ENCODE results near the gene CLIP1.
"Not testable (repeated sequence)": the region's sequence is repeated elsewhere in the genome, so short reads cannot be mapped to it uniquely, and the experiment has no call there.

Gene CLIP1

DNA sequence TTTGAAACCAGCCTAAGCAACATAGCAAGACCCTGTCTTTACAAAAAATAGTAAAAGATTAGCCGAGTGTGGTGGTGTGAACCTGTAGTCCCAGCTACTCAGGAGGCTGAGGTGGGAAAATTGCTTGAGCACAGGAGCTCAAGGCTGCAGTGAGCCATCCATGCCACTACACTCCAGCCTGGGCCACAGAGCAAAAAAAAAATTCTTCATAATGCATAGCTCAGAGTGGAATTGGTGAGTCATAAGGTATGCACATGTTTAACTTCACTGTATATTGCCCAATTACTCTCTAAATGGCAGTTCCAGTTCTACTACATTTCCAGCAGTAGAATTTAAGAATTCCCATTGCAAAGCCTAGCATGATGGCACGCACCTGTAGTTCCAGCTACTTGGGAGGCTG is 26.8 kb upstream of the CLIP1 start:
- H3K27me3 ChIP-seq (ENCODE audit: control insufficient read depth, low read length), result no peaks in the 10 kb centered on the region
- H3K4me1 ChIP-seq (ENCODE audit: control insufficient read depth, low read length), result peaks cover 15% of the 10 kb centered on the region
- no peak overlapping the region for H3K4me2 ChIP-seq (ENCODE audit: low read length)
- H3F3A ChIP-seq (ENCODE audit: control insufficient read depth, insufficient read depth), result no peaks in the 10 kb centered on the region
- H3K9me2 ChIP-seq (replicated peaks; ENCODE audit: control insufficient read depth, low read length), result no peaks in the 10 kb centered on the region
- TF ChIP-seq, protein P1, sequence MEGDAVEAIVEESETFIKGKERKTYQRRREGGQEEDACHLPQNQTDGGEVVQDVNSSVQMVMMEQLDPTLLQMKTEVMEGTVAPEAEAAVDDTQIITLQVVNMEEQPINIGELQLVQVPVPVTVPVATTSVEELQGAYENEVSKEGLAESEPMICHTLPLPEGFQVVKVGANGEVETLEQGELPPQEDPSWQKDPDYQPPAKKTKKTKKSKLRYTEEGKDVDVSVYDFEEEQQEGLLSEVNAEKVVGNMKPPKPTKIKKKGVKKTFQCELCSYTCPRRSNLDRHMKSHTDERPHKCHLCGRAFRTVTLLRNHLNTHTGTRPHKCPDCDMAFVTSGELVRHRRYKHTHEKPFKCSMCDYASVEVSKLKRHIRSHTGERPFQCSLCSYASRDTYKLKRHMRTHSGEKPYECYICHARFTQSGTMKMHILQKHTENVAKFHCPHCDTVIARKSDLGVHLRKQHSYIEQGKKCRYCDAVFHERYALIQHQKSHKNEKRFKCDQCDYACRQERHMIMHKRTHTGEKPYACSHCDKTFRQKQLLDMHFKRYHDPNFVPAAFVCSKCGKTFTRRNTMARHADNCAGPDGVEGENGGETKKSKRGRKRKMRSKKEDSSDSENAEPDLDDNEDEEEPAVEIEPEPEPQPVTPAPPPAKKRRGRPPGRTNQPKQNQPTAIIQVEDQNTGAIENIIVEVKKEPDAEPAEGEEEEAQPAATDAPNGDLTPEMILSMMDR (IDR thresholded peaks at IDR 0.05; ENCODE audit: low read depth, low read length, poor library complexity, severe bottlenecking), result no peak
- TF ChIP-seq EZH2phosphoT487 (IDR thresholded peaks at IDR 0.05; ENCODE audit: borderline replicate concordance, low read length), result no peak
- H4K20me1 ChIP-seq (ENCODE audit: control insufficient read depth, insufficient read depth, low read depth, low read length), result no peaks in the 10 kb centered on the region
- H3K36me3 ChIP-seq (ENCODE audit: control insufficient read depth, low read length), result no peaks in the 10 kb centered on the region
- no peaks in the 10 kb centered on the region for H3K79me2 ChIP-seq (ENCODE audit: control insufficient read depth, low read length)
- H3K4me3 ChIP-seq (ENCODE audit: low read length), result no peak overlapping the region
- no peaks in the 10 kb centered on the region for H3K9me3 ChIP-seq (ENCODE audit: control insufficient read depth, insufficient read depth, low read length)
- no peak overlapping the region for H3K27ac ChIP-seq (ENCODE audit: low read depth, low read length)

DNA sequence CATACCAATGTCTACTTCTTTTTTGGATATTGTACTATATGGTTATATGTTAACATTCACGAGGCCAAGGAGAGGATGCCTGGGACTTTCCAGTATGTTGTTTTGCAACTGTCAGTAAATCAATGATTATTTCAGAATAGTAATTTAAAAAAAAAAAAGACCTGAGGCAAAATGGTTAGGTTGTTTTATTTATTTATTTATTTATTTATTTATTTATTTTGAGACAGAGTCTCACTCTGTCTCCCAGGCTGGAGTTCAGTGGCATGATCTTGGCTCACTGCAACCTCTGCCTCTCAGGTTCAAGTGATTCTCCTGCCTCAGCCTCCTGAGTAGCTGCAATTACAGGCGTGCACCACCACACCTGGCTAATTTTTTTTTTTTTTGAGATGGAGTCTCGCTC is 25.4 kb upstream of the CLIP1 start:
- not testable (repeated sequence) for H3K9me3 ChIP-seq (ENCODE audit: control insufficient read depth, insufficient read depth, low read length); H3K4me2 ChIP-seq (ENCODE audit: low read length); H3K36me3 ChIP-seq (ENCODE audit: control insufficient read depth, low read length)

DNA sequence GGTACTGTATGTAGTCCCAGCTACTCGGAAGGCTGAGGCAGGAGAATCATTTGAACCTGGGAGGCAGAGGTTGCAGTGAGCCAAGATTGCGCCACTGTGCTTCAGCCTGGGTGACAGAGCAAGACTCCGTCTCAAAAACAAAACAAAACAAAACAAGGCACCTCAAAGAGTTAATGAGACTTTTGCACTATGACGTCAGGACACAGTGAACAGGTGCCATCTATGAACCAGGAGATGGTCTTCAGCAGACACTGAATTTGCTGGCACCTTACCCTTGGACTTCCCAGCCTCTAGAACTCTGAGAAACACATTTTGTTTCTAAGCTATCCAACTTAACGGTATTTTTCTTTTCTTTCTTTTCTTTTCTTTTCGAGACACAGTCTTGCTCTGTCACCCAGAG is 23.9 kb upstream of the CLIP1 start:
- H3K27ac ChIP-seq (ENCODE audit: low read depth, low read length); H3F3A ChIP-seq (ENCODE audit: control insufficient read depth, insufficient read depth); H4K20me1 ChIP-seq (ENCODE audit: control insufficient read depth, insufficient read depth, low read depth, low read length); H3K27me3 ChIP-seq (ENCODE audit: control insufficient read depth, low read length); H3K9me3 ChIP-seq (ENCODE audit: control insufficient read depth, insufficient read depth, low read length); H3K36me3 ChIP-seq (ENCODE audit: control insufficient read depth, low read length); H3K4me2 ChIP-seq (ENCODE audit: low read length); H3K4me3 ChIP-seq (ENCODE audit: low read length); H3K9me2 ChIP-seq (replicated peaks; ENCODE audit: control insufficient read depth, low read length); H3K4me1 ChIP-seq (ENCODE audit: control insufficient read depth, low read length); H3K79me2 ChIP-seq (ENCODE audit: control insufficient read depth, low read length): not testable (repeated sequence)

More for the DNA sequence above, 25.4 kb upstream of the CLIP1 start:
- H3K4me3 ChIP-seq (ENCODE audit: low read length); H3K4me1 ChIP-seq (ENCODE audit: control insufficient read depth, low read length); H3K9me2 ChIP-seq (replicated peaks; ENCODE audit: control insufficient read depth, low read length); H3K79me2 ChIP-seq (ENCODE audit: control insufficient read depth, low read length); H3K27me3 ChIP-seq (ENCODE audit: control insufficient read depth, low read length); H3F3A ChIP-seq (ENCODE audit: control insufficient read depth, insufficient read depth); H4K20me1 ChIP-seq (ENCODE audit: control insufficient read depth, insufficient read depth, low read depth, low read length); H3K27ac ChIP-seq (ENCODE audit: low read depth, low read length): not testable (repeated sequence)

DNA sequence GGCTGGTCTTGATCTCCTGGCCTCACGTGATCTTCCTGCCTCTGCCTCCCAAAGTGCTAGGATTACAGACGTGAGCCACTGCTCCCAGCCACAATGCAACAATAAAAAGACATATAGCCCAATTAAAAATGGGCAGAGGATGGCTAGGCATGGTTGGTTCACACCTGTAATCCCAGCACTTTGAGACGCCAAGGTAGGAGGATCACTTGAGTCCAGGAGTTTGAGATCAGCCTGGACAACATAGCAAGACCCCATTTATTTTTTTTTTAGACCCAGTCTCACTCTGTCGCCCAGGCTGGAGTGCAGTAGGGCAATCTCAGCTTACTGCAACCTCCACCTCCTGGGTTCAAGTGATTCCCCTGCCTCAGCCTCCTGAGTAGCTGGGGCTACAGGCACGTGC is 21.6 kb upstream of the CLIP1 start:
- not testable (repeated sequence) for H3K9me3 ChIP-seq (ENCODE audit: control insufficient read depth, insufficient read depth, low read length); H3K4me2 ChIP-seq (ENCODE audit: low read length); H3K27ac ChIP-seq (ENCODE audit: low read depth, low read length); H3K4me3 ChIP-seq (ENCODE audit: low read length); H3K27me3 ChIP-seq (ENCODE audit: control insufficient read depth, low read length); H4K20me1 ChIP-seq (ENCODE audit: control insufficient read depth, insufficient read depth, low read depth, low read length); H3K4me1 ChIP-seq (ENCODE audit: control insufficient read depth, low read length); H3K36me3 ChIP-seq (ENCODE audit: control insufficient read depth, low read length); H3K79me2 ChIP-seq (ENCODE audit: control insufficient read depth, low read length); H3F3A ChIP-seq (ENCODE audit: control insufficient read depth, insufficient read depth); H3K9me2 ChIP-seq (replicated peaks; ENCODE audit: control insufficient read depth, low read length)

DNA sequence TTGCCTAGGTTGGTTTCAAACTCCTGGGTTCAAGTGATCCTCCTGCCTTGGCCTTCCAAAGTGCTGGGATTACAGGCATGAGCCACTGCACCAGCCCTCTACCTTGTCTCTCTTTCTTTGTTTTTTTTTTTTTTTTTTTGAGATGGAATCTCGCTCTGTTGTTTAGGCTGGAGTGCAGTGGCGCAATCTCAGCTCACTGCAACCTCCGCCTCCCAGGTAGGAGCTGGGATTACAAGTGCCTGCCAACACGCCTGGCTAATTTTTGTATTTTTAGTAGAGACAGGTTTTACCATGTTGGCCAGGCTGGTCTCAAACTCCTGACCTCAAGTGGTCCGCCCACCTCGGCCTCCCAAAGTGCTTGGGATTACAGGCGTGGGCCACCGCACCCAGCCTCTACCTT is 16.4 kb upstream of the CLIP1 start:
- H4K20me1 ChIP-seq (ENCODE audit: control insufficient read depth, insufficient read depth, low read depth, low read length); H3K27ac ChIP-seq (ENCODE audit: low read depth, low read length); H3K79me2 ChIP-seq (ENCODE audit: control insufficient read depth, low read length); H3K4me2 ChIP-seq (ENCODE audit: low read length); H3K4me3 ChIP-seq (ENCODE audit: low read length); H3K27me3 ChIP-seq (ENCODE audit: control insufficient read depth, low read length); H3K4me1 ChIP-seq (ENCODE audit: control insufficient read depth, low read length); H3F3A ChIP-seq (ENCODE audit: control insufficient read depth, insufficient read depth); H3K9me3 ChIP-seq (ENCODE audit: control insufficient read depth, insufficient read depth, low read length); H3K9me2 ChIP-seq (replicated peaks; ENCODE audit: control insufficient read depth, low read length); H3K36me3 ChIP-seq (ENCODE audit: control insufficient read depth, low read length): not testable (repeated sequence)
